Stomach (tissue), 9 donors: ENCODE data around the gene GNAT2. TPM values are rescaled to one million over a fixed set of nuclear protein-coding genes. Genes with fewer than 3 reads are reported as not detected.
A peak's percentile ranks its signal among the peaks of the same experiment; 100 is the strongest.

ENCODE experiments used
- DNase-seq, 2 donors: peaks; one replicate each; pipeline versions ENCODE4 v3.0.0 to v3.0.0-alpha.2; 2013 to 2019
- H3K27ac ChIP-seq, 5 donors: fragments of 200-600 bp in 4 of 5; sonication (generic) in 4 of 5; one replicate each; pipeline ENCODE4 v1.5.1; 2013 to 2019; ENCODE audit warnings: mild to moderate bottlenecking in 1 of 5, moderate library complexity in 1 of 5
- H3K27me3 ChIP-seq, 3 donors: fragments of 200-600 bp; sonication (generic); one replicate each; pipeline ENCODE4 v1.5.1; 2017 to 2019; ENCODE audit warnings: mixed run types in 1 of 3
- H3K36me3 ChIP-seq, 4 donors: fragments of 200-600 bp; sonication (generic); 1 replicate in 3 of 4; 2 replicates in 1 of 4; pipeline ENCODE4 v1.5.1; 2016 to 2019
- H3K4me1 ChIP-seq, 4 donors: fragments of 200-600 bp; sonication (generic); one replicate each; pipeline ENCODE4 v1.5.1; 2016 to 2019
- H3K4me3 ChIP-seq, 4 donors: fragments of 200-600 bp; sonication (generic) in 3 of 4; one replicate each; pipeline ENCODE4 v1.5.1; 2016 to 2019; ENCODE audit warnings: mild to moderate bottlenecking in 1 of 4
- H3K9me3 ChIP-seq, 4 donors: fragments of 200-600 bp; sonication (generic); one replicate each; pipeline ENCODE4 v1.5.1; 2016 to 2019
- EP300 ChIP-seq: sonication (generic); formaldehyde crosslinking; IDR thresholded peaks from one replicate; pipeline ENCODE4 v1.6.1; 2017; ENCODE audit warnings: antibody characterized with exemption
- POLR2A ChIP-seq, 4 donors: fragments of 450-650 bp; IDR thresholded peaks; one replicate each; pipeline ENCODE4 v1.6.1; 2016; ENCODE audit warnings: antibody characterized with exemption in 4 of 4, control low read depth in 2 of 4, mild to moderate bottlenecking in 1 of 4, moderate library complexity in 1 of 4
- POLR2AphosphoS5 ChIP-seq, 3 donors: sonication (generic); formaldehyde crosslinking; IDR thresholded peaks; one replicate each; pipeline ENCODE4 v1.6.1; 2016; ENCODE audit warnings: antibody characterized with exemption in 3 of 3
- WGBS, 5 donors: extraction: QIAGEN DNeasy Blood & Tissue Kit in 3 of 5; methylation state at CpG; one replicate each; pipeline versions ENCODE4 v1.1.5 to v1.1.7; 2013 to 2018; 5-methylcytosine and 5-hydroxymethylcytosine counted together
- intact Hi-C: fragments of 100-400 bp; cut with DNase I; formaldehyde crosslinking; loops from one replicate; pipeline ENCODE4 v1.15.1; 2023; ENCODE audit warnings: low total_unique reads
- polyA plus RNA-seq, 3 donors: library from polyadenylated mRNA; stranded (reverse); fragments of 200-250 nt; gene quantifications; one replicate each; pipeline ENCODE4 v1.2.3, GENCODE V29; 2013
- total RNA-seq, 5 donors: library from RNA; depleted of rRNA; stranded (reverse); fragments of >200 nt; gene quantifications; one replicate each; pipeline versions ENCODE4 v1.1.0 to v1.2.3, GENCODE V29; 2014 to 2016
- TF ChIP-seq, protein P1 (sequence below), 7 experiments: fragments of 450-650 bp in 4 of 7; fragments of 200-600 bp in 3 of 7; sonication (generic) in 3 of 7; IDR thresholded peaks; one replicate each; pipeline ENCODE4 v1.5.1; 2016 to 2019; ENCODE audit warnings: antibody characterized with exemption in 7 of 7, control low read depth in 2 of 7, mild to moderate bottlenecking in 1 of 7
- donor health status: healthy with polysubstance abuse.
- donor health status: Bipolar disorder and iron deficiency.
- donor health status: healthy.

The GNAT2 gene
- total and polyA plus RNA-seq, 8 donors = 0.43 TPM; not detected in 7

DNA sequence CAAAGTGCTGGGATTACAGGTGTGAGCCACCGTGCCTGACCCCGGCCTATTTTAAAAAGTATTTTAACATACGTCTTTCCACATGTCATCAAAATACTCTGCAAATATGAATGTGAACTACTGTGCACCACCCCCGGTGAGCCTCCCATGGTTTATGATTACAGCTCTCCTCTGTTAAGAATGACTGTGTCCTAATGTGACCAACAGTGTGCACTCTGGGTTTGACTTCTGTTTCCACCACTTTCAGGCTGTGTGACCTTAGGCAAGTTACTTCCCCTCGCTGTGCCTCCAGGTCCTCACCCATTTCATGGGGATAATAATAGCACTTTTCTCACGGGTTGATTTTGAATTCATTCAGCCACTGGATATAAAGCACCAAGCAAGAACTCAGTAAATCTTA, 14.9 kb upstream of the GNAT2 start:
- Histone ChIP-seq H3K9me3 (no peaks in the 10 kb centered on the region), H3K4me3 (no peak overlapping the region), H3K4me1 (peaks cover 15 to 58% (median 34%) of the 10 kb centered on the region in 4 donors), H3K27ac (no peak overlapping the region), H3K36me3 (peaks cover 20 to 31% (median 24%) of the 10 kb centered on the region in 4 donors), H3K27me3 (no peaks in the 10 kb centered on the region)
- no peak for DNase-seq
- TF ChIP-seq EP300 = no peak
- no peak for TF ChIP-seq POLR2AphosphoS5 (IDR thresholded peaks at IDR 0.05)
- TF ChIP-seq, protein P1, sequence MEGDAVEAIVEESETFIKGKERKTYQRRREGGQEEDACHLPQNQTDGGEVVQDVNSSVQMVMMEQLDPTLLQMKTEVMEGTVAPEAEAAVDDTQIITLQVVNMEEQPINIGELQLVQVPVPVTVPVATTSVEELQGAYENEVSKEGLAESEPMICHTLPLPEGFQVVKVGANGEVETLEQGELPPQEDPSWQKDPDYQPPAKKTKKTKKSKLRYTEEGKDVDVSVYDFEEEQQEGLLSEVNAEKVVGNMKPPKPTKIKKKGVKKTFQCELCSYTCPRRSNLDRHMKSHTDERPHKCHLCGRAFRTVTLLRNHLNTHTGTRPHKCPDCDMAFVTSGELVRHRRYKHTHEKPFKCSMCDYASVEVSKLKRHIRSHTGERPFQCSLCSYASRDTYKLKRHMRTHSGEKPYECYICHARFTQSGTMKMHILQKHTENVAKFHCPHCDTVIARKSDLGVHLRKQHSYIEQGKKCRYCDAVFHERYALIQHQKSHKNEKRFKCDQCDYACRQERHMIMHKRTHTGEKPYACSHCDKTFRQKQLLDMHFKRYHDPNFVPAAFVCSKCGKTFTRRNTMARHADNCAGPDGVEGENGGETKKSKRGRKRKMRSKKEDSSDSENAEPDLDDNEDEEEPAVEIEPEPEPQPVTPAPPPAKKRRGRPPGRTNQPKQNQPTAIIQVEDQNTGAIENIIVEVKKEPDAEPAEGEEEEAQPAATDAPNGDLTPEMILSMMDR (IDR thresholded peaks at IDR 0.05) = no peak
- TF ChIP-seq POLR2A (IDR thresholded peaks at IDR 0.05) = no peak
- WGBS, 5 donors = 78 to 84% (median 82%) methylated on average over 6 of the region's 6 CpGs
- intact Hi-C loops = loop anchor here (5.0 kb wide), 1 partner anchor 92 kb away; no protein-coding TSS in a partner anchor

DNA sequence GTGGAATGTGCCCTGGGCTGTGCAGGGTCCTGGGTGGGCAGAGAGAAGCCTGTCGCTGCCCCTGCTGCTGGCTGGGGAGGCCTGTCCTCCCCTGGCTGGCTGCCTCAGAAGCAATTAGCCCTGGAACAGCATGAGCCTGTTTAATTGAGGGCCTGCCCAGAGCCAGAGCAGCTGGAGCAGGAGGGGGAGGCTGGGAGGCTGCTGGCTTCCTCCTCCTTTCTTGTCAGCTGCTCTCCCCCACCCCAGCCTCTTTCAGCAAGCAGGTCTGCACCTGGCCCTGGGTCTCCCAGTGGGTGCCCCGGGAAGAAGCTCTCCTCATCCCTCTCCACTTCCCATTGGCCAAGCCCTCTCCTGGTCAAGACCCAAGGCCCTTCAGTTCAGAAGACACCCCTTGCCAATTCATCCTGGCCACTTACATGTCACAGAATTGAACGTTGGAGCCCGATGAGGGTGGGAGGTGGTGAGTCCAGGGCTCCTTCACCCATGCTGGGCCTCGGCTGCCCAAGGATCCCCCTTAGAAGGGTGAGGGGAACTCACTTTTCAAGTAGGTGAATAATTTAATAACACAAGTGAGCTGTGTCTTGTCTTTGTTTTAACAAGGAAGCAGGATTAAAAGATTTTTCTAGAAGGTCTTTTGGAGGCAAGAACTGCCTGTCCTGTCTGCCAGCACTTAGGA, 13.4 kb upstream of the GNAT2 start:
- Histone ChIP-seq H3K4me1 (peaks cover 9 to 52% (median 32%) of the 10 kb centered on the region in 4 donors), H3K27ac (peak overlapping the region in 4 of 5 donors; percentile 12 to 78 (median 62)), H3K4me3 (no peak overlapping the region), H3K36me3 (peaks cover 35 to 46% (median 39%) of the 10 kb centered on the region in 4 donors), H3K9me3 (no peaks in the 10 kb centered on the region), H3K27me3 (no peaks in the 10 kb centered on the region)
- intact Hi-C loops = loop anchor here (5.0 kb wide), 1 partner anchor 91 kb away; no protein-coding TSS in a partner anchor
- TF ChIP-seq EP300 (no peak), POLR2AphosphoS5 (IDR thresholded peaks at IDR 0.05) (peak in 1 of 3 donors; percentile 43)
- TF ChIP-seq, protein P1 (IDR thresholded peaks at IDR 0.05) = no peak
- DNase-seq = peak; percentile 40 to 89
- WGBS, 5 donors = 56 to 74% (median 62%) methylated on average over 4 to 5 of the region's 5 CpGs

GRCh38 chr1:109631513-109632505, 12.4 kb upstream of the GNAT2 start:
- intact Hi-C loops = loop anchor here (5.0 kb wide), 1 partner anchor 90 kb away; no protein-coding TSS in a partner anchor
- Histone ChIP-seq H3K4me3 (no peak overlapping the region), H3K4me1 (peaks cover 9 to 52% (median 32%) of the 10 kb centered on the region in 4 donors), H3K9me3 (no peaks in the 10 kb centered on the region), H3K36me3 (peaks cover 43 to 56% (median 49%) of the 10 kb centered on the region in 4 donors), H3K27me3 (no peaks in the 10 kb centered on the region), H3K27ac (peak overlapping the region in 4 of 5 donors; percentile 37 to 78 (median 52))
- DNase-seq = no peak
- TF ChIP-seq, protein P1 (IDR thresholded peaks at IDR 0.05) = no peak
- TF ChIP-seq POLR2AphosphoS5 (IDR thresholded peaks at IDR 0.05) = no peak
- no peak for TF ChIP-seq POLR2A (IDR thresholded peaks at IDR 0.05)
- TF ChIP-seq EP300 = no peak
- 81 to 86% (median 83%) methylated on average over 13 to 16 of the region's 16 CpGs for WGBS, 5 donors

GRCh38 chr1:109630898-109631512, 11.6 kb upstream of the GNAT2 start:
- intact Hi-C loops = loop anchor here (5.0 kb wide), 1 partner anchor 89 kb away; no protein-coding TSS in a partner anchor
- Histone ChIP-seq H3K9me3 (no peaks in the 10 kb centered on the region), H3K36me3 (peaks cover 51 to 64% (median 57%) of the 10 kb centered on the region in 4 donors), H3K4me3 (no peak overlapping the region), H3K27me3 (no peaks in the 10 kb centered on the region), H3K27ac (peak overlapping the region in 4 of 5 donors; percentile 37 to 78 (median 52)), H3K4me1 (peaks cover 2 to 45% (median 25%) of the 10 kb centered on the region in 4 donors)
- TF ChIP-seq, protein P1 (IDR thresholded peaks at IDR 0.05) = no peak
- no peak for TF ChIP-seq EP300
- no peak for DNase-seq
- 90 to 95% (median 95%) methylated on average over 8 to 14 of the region's 14 CpGs for WGBS, 5 donors
